ENCODE results near the gene SYPL1. TPM values are rescaled to one million over a fixed set of nuclear protein-coding genes. Genes with fewer than 3 reads are reported as not detected.
A peak's percentile ranks its signal among the peaks of the same experiment; 100 is the strongest.

Gene SYPL1
- total RNA-seq, 1 donor from 2014 or later = 76.9 TPM

- Histone ChIP-seq H3K36me3 (no peaks in the 10 kb centered on the region), H3K27me3 (no peaks in the 10 kb centered on the region), H3K27ac (no peak overlapping the region), H3K9me3 (no peaks in the 10 kb centered on the region), H3K4me3 (no peak overlapping the region), H3K4me1 (peaks cover 40% of the 10 kb centered on the region)
- intact Hi-C loops (cut with DNase I) = no loop called here
- TF ChIP-seq POLR2AphosphoS5 (IDR thresholded peaks at IDR 0.05; ENCODE audit: insufficient read depth in 1 of 2, low read depth in 1 of 2) = no peak
- no peak for TF ChIP-seq CTCF (IDR thresholded peaks at IDR 0.05)
- TF ChIP-seq POLR2A (IDR thresholded peaks at IDR 0.05) = no peak
- DNase-seq (ENCODE audit: extremely low spot score in 2 of 2) = no peak
Measured at GRCh38 chr7:106054156-106054910, 57.8 kb downstream of the SYPL1 start.

- no peak overlapping the region for H3K27ac ChIP-seq
- peaks cover 37% of the 10 kb centered on the region for H3K4me1 ChIP-seq
- H3K36me3 ChIP-seq = no peaks in the 10 kb centered on the region
- no peak for DNase-seq (ENCODE audit: extremely low spot score in 2 of 2)
- H3K9me3 ChIP-seq = no peaks in the 10 kb centered on the region
- no peaks in the 10 kb centered on the region for H3K27me3 ChIP-seq
- TF ChIP-seq POLR2AphosphoS5 (IDR thresholded peaks at IDR 0.05; ENCODE audit: insufficient read depth in 1 of 2, low read depth in 1 of 2) = no peak
- TF ChIP-seq CTCF (IDR thresholded peaks at IDR 0.05) = no peak
- no peak for TF ChIP-seq POLR2A (IDR thresholded peaks at IDR 0.05)
- no peak overlapping the region for H3K4me3 ChIP-seq
- intact Hi-C loops (cut with DNase I) = no loop called here
Measured at GRCh38 chr7:106053109-106053508, 59.0 kb downstream of the SYPL1 start.

- no peaks in the 10 kb centered on the region for H3K27me3 ChIP-seq
- H3K27ac ChIP-seq = no peak overlapping the region
- peaks cover 36% of the 10 kb centered on the region for H3K4me1 ChIP-seq
- no peak for DNase-seq (ENCODE audit: extremely low spot score in 2 of 2)
- H3K36me3 ChIP-seq = no peaks in the 10 kb centered on the region
- intact Hi-C loops (cut with DNase I) = no loop called here
- no peak overlapping the region for H3K4me3 ChIP-seq
- TF ChIP-seq POLR2AphosphoS5 (IDR thresholded peaks at IDR 0.05; ENCODE audit: insufficient read depth in 1 of 2, low read depth in 1 of 2) = no peak
- no peak for TF ChIP-seq POLR2A (IDR thresholded peaks at IDR 0.05)
- no peak for TF ChIP-seq CTCF (IDR thresholded peaks at IDR 0.05)
- no peaks in the 10 kb centered on the region for H3K9me3 ChIP-seq
Measured at GRCh38 chr7:106052681-106053080, 59.4 kb downstream of the SYPL1 start.

GRCh38 chr7:106050746-106051117 lies 61.4 kb downstream of the SYPL1 start:
- no peak for DNase-seq (ENCODE audit: extremely low spot score in 2 of 2)
- no peaks in the 10 kb centered on the region for H3K36me3 ChIP-seq
- H3K27me3 ChIP-seq = no peaks in the 10 kb centered on the region
- peak overlapping the region; percentile 62 for H3K27ac ChIP-seq
- H3K4me1 ChIP-seq = peaks cover 35% of the 10 kb centered on the region
- H3K9me3 ChIP-seq = no peaks in the 10 kb centered on the region
- no peak overlapping the region for H3K4me3 ChIP-seq
- TF ChIP-seq CTCF (IDR thresholded peaks at IDR 0.05) = no peak
- TF ChIP-seq POLR2A (IDR thresholded peaks at IDR 0.05) = no peak
- TF ChIP-seq POLR2AphosphoS5 (IDR thresholded peaks at IDR 0.05; ENCODE audit: insufficient read depth in 1 of 2, low read depth in 1 of 2) = peak in 1 of 2 donors; percentile 46
- intact Hi-C loops (cut with DNase I) = no loop called here

GRCh38 chr7:106050002-106050745 lies 61.9 kb downstream of the SYPL1 start:
- no peaks in the 10 kb centered on the region for H3K27me3 ChIP-seq
- H3K9me3 ChIP-seq = no peaks in the 10 kb centered on the region
- no peak overlapping the region for H3K4me3 ChIP-seq
- peak overlapping the region; percentile 62 for H3K27ac ChIP-seq
- H3K36me3 ChIP-seq = no peaks in the 10 kb centered on the region
- TF ChIP-seq POLR2AphosphoS5 (IDR thresholded peaks at IDR 0.05; ENCODE audit: insufficient read depth in 1 of 2, low read depth in 1 of 2) = peak in 1 of 2 donors; percentile 29
- TF ChIP-seq POLR2A (IDR thresholded peaks at IDR 0.05) = no peak
- no peak for DNase-seq (ENCODE audit: extremely low spot score in 2 of 2)
- intact Hi-C loops (cut with DNase I) = no loop called here
- H3K4me1 ChIP-seq = peaks cover 35% of the 10 kb centered on the region

Data from vagina (tissue), 2 donors.